Uterus (tissue), 2 donors: Measurements from ENCODE around the gene KCNH8.

ENCODE experiments used
- POLR2A ChIP-seq, 2 donors: fragments of 450-650 bp; IDR thresholded peaks; one replicate each; pipeline ENCODE4 v1.6.1; 2016; ENCODE audit warnings: antibody characterized with exemption in 2 of 2, mild to moderate bottlenecking in 1 of 2, moderate library complexity in 1 of 2
- TF ChIP-seq, protein P1 (sequence below), 4 experiments: fragments of 200-600 bp in 2 of 4; fragments of 450-650 bp in 2 of 4; sonication (generic) in 2 of 4; IDR thresholded peaks; one replicate each; pipeline ENCODE4 v1.5.1; 2016 to 2019; ENCODE audit warnings: antibody characterized with exemption in 4 of 4, mild to moderate bottlenecking in 2 of 4, moderate library complexity in 1 of 4

DNA sequence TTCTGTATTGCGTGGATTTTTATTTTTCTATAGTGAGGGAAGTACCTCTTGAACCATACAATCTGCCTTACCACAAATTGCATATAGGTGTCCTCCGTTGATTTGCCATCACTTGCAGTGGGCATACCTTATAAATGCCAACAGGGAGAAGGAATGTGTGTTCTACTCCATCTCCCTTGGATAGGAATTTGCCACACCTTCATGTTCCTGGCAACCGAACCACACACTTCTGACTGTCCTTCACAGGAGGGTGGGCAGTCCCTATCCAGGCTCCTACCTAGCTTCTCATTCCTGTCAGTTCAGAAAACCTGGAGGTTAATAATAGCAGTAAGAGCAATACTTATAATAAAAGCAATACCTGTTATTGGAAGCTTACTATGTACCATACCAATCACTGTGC lies 428.0 kb downstream of the KCNH8 start:
- TF ChIP-seq, protein P1, sequence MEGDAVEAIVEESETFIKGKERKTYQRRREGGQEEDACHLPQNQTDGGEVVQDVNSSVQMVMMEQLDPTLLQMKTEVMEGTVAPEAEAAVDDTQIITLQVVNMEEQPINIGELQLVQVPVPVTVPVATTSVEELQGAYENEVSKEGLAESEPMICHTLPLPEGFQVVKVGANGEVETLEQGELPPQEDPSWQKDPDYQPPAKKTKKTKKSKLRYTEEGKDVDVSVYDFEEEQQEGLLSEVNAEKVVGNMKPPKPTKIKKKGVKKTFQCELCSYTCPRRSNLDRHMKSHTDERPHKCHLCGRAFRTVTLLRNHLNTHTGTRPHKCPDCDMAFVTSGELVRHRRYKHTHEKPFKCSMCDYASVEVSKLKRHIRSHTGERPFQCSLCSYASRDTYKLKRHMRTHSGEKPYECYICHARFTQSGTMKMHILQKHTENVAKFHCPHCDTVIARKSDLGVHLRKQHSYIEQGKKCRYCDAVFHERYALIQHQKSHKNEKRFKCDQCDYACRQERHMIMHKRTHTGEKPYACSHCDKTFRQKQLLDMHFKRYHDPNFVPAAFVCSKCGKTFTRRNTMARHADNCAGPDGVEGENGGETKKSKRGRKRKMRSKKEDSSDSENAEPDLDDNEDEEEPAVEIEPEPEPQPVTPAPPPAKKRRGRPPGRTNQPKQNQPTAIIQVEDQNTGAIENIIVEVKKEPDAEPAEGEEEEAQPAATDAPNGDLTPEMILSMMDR (IDR thresholded peaks at IDR 0.05) = no peak
- no peak for TF ChIP-seq POLR2A (IDR thresholded peaks at IDR 0.05)
